Lower leg skin (tissue), 3 donors: Measurements from ENCODE around the gene LCMT1.

Experiments
- CTCF ChIP-seq, 3 donors: fragments of 450-650 bp; IDR thresholded peaks; one replicate each; pipeline ENCODE4 v1.5.1; 2016; ENCODE audit warnings: antibody characterized with exemption in 3 of 3, mild to moderate bottlenecking in 3 of 3, moderate library complexity in 2 of 3
- POLR2A ChIP-seq, 2 donors: fragments of 450-650 bp; IDR thresholded peaks; one replicate each; pipeline ENCODE4 v1.6.1; 2016 to 2017; ENCODE audit warnings: antibody characterized with exemption in 2 of 2, mild to moderate bottlenecking in 1 of 2, moderate library complexity in 1 of 2

DNA sequence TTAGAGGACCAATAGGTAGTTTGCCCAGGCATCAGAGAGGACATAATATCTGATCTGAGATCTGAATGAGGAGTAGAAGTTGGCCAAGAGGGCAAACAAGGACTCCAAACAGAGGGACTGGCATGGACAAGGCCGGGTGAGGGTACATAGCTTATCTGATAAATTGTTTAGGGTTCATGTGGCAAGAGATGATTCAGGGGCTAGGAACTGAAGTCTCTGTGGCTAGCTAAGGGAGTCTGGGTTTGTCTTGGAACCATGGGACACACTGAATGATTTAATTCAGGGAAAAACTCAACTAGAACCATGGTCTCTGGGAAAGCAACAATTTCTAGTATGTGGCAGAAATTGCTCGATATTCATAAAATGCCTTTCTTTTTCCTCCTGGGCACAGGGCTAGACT, 101.1 kb downstream of the LCMT1 start:
- TF ChIP-seq POLR2A (IDR thresholded peaks at IDR 0.05) (no peak), CTCF (IDR thresholded peaks at IDR 0.05) (no peak)
